Activated CD8-positive, alpha-beta memory T cell treated with anti-CD3 and anti-CD28 coated beads for 4 hours (primary cell): ENCODE measurements around the gene MRGPRF.

Source experiments
- DNase-seq, 2 donors: peaks; one replicate each; pipeline ENCODE4 v3.0.0-alpha.2; 2020; ENCODE audit warnings: low read depth in 2 of 2

MRGPRF gene

DNA sequence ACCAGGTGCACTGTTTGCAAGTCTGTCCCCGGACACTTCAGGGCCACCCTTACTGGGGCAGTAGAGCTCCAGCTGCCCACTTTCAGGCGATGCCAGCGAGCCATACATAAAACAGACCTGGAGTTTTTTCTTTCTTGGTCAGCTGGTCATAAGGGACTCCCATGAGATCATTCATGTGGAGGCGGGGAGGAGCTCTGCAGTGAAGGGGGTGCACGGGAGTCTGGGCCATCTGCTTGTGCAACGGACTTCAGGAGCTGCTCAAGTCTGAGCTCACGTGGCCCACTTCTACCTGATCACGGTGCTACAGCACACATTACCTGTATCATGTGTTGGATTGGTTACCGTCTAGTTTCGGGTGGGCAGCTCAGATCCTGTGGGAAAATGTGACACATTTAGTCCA lies 9.2 kb upstream of the MRGPRF start:
- DNase-seq = no peak

DNA sequence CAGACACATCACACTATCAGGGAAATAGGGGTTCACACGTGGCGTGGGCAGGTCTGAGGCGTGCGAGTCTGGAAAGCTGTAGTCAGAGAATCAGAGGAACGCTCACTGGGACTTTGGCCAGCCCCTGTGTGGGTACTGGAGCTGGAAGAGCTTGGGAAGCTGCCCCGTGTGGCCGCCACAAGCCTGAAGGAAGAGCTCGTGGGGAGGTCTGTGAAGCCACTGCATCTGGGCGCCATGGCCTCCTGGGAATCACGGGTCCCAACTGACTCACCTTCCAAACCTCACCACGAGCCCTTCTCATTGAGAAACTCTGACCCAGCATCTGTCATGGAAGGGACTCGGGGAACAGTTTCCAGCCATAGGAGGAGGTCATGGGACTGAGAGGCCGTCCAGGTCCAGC lies 5.9 kb upstream of the MRGPRF start:
- DNase-seq = no peak

DNA sequence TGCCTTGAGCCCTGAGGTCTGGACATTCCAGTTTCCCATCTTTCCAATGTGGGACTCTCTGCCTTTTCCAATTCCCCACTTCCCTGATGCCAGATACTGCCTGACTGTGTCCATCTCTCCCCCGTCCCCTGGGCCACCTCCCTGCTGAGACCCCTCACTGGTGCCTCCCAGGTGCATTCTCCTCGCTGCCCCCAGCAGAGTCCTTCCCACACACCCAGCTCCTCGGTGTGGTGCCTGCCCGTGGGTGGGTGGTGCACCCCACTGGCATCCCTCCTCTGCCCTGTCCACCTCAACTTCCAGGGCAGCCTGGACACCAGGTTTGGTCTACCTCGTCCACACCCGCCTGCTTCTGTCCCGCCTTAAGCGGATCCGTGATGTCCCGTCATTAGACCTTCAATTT lies 4.9 kb upstream of the MRGPRF start:
- no peak for DNase-seq

- no peak for DNase-seq
These were observed 2.0 kb upstream of the MRGPRF start for GRCh38 chr11:69014898-69015549.

DNA sequence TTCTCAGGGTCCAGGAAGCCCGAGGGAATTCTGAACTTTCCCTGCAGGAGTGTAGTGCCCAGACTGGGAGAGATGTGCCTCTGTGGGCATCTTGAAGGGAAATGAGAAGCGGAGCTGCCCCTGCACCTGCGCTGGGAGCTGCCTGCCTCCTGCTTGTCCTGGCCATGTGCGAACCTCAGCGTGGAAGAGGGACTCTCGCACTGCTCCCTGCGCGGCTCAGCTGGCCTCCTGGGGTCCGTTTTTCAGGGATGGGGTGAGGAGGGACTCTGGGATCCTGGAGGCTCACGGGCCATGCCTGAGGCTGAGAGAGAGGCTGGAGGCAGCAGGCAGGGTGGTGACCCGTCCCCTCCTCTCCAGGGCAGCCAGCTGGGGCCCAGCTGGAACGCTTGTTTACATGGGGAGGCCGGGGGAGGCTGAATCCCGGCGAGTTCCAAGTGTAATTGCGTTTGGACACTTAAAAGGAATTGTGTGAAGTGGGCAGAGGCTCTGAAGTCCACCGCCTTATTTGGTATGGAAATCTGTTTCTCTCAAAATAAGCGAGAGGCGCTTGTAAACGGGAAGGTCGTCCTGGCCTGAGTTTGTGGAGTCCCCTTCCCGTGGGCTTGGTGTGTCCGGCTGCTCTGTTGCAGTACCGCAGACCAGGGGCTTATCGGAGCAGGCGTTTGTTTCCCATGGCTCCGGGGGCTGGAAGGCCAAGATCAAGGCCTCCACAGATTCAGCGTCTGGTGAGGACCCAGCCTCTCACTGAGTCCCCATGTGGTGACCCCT lies 1.2 kb upstream of the MRGPRF start:
- no peak for DNase-seq

DNA sequence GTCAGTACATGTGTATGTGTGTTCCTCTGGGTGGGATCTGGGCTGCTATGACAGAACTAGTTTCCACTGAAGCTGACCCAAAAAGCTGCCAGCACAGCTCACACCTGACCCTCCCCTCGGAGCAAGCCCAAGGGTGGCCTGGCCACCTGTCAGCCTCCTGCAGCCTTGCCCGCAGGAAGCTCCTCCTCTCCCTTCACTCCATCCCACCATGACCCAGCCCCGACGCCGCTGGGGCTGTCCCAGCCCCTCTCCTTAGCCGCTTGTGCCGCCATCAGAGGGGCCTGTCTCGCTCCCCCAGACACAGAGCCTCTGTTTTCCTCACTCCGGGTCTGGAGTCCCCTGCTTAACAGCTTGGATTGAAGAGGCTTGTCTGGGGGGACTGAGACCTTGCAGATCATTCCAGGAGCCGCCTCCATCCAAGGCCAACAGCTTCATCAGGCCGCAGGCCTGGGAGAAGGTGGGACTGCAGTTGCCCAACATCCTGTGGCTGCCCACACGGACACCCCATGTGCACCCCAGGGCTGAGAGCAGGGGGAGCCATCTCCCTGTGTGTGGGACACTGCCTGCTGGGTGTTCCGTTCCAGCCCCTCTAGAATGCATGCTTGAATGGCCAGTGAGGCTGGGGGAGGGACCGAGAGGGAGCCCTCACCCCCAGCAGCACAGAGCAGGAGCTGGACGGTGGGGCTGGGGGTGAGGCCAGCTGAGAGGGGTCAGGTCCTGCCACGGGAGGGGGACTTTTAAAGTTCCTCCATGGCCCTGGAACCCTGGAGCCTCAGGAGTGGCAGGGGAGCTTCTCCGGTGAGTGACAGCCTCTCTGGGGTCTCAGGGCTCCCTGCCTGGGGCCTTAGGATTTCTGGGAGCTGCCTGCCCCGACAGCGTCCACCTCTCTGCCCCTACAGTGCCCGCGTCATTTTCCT lies 696 bp downstream of the MRGPRF start:
- no peak for DNase-seq

- no peak for DNase-seq
These were observed 1.4 kb downstream of the MRGPRF start for GRCh38 chr11:69011624-69012091.

DNA sequence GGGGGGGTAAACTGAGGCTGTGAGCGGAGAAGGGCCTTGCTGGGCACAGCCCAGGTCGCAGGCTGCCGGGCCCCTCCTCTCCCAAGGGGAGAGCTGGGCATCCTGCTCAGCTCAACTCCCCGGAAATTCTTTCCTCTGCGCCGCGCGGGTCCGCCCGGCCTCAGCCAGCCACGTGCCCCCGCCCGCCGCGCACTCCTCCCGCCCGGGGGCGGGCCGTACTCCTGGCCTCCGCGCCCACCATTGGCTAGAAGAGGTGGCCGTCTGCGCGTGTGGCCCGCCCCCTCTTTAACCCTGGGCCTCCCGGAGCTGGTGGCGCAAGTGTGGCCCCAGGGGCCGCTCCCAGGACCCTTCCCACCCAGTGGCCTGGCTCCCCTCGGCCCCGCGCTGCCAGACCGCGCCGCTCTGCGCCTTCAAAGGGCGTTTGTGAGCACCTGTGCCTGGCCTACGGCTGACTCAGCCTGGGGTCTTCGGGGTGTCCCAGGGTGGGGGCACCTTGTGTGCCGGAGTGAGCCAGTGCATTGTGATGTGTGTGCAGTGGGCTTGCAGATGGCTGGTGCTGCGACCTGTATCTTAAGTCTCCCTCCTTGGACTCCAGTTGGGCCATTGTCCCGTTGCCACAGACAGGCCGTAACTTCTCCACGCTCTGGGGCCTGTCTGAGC lies 2.0 kb downstream of the MRGPRF start:
- DNase-seq = no peak

DNA sequence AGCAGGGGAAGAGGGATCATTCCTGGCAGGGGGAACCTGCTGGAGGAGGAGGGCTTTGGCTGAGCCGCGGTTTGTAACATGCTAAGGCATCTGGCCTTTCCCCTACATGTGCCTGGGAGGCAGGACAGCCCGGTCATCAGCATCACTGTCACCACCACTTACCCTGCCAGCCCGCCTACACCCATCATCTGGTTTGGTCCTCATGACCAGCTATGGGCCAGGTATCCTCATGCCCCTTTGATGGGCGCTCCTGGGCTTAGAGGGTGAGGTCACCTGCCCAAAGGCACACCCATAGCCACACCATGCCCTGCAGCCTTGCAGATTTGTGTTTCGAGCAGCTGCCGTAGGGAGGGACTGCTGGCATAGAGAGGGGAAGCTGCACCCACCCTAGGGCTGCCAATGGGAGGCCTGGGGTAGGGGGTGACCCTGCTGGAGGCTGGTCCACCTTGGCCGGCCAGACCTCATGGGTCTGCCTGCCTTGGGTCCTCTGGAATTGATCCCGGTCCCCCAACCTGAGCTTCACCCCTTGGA lies 2.6 kb downstream of the MRGPRF start:
- DNase-seq = no peak

GRCh38 chr11:69009441-69010211 lies 3.4 kb downstream of the MRGPRF start:
- no peak for DNase-seq

GRCh38 chr11:69008737-69009440 lies 4.2 kb downstream of the MRGPRF start:
- DNase-seq = no peak

- DNase-seq = no peak
These were observed 5.1 kb downstream of the MRGPRF start for GRCh38 chr11:69007975-69008381.

- DNase-seq = no peak
These were observed 6.2 kb downstream of the MRGPRF start for GRCh38 chr11:69006816-69007215.

- DNase-seq = no peak
These were observed 7.2 kb downstream of the MRGPRF start for GRCh38 chr11:69005631-69006368.

DNA sequence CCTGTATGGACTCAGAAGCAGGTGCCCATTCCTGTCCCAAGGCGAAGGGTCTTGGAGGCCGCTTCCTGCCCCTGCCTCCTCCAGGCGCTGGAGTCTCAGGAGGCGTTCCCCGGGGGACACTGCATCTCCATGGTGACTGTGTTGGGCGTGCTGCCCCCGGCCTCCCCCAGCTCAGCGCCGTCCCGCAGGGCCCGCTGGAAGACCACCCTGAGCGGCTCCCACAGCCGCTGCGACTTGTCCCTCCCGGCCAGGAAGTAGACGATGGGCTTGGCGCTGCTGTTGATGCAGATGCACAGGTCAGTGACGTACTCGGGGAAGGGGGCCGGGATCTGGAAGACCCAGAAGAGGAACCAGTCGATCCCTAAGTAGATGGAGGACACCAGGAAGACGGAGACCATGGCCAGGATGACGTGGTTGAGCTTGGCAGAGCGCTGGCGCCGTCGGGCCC lies 7.8 kb downstream of the MRGPRF start:
- no peak for DNase-seq

DNA sequence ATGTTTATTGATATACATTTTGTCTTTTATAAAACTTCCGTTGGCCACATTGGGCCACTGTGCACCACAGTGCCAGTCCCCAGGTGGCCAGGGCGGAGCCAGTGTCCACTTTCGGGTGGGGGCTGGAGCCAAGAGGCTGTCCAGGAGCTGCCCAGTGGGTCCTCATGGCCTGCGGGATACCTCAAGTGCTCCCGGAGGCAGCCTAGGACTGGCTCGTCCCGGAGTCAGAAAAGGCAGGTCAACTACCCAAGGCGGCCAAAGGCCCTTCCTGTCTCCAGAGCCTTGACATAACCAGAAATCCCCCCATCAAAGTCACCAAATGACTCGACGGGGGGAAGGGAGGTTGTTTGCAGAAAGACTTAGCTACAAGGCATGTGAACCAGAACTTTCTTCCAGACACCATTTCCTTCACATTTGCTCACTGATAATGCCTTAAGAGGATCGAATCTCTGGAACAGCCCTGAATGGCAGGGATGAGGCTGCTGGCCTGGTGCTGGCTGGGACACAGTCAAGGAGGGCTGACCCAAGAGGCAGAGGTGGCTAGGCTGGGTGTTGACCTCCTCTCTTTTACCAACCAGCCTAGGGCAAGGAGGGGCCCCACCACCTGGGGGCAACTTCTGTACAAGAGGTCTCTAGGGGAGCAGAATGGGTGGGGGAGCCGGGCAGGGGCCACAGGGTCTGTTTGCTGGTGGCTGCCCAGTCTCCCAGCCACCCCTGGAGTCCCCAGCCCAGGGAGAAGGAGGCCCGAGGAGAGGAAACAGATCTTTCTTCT lies 8.4 kb downstream of the MRGPRF start:
- no peak for DNase-seq

DNA sequence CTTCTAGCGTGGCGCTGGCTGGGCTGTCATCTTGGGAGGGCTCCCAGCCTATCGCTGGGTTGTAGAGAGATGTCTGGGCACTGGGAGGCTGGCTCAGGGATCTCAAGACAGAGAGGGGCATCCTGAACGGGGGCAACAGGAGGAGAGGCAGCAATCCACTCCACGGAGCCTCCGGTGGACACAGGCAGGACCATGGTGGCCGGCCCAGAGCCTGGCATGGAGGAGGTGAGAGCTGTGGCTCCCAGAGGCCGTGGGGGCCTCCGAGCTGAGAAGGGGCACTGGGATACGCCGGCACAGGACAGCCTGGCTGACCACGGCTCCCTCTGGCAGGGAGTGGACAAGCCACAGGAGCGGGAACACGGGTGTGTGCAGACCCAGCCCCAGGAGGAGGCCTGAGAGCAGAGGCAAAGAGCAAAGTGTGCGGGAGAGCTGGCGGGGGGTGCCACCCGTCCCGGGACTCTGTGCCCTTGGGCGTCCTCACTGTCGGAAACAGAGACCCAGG lies 9.1 kb downstream of the MRGPRF start:
- DNase-seq = no peak

DNA sequence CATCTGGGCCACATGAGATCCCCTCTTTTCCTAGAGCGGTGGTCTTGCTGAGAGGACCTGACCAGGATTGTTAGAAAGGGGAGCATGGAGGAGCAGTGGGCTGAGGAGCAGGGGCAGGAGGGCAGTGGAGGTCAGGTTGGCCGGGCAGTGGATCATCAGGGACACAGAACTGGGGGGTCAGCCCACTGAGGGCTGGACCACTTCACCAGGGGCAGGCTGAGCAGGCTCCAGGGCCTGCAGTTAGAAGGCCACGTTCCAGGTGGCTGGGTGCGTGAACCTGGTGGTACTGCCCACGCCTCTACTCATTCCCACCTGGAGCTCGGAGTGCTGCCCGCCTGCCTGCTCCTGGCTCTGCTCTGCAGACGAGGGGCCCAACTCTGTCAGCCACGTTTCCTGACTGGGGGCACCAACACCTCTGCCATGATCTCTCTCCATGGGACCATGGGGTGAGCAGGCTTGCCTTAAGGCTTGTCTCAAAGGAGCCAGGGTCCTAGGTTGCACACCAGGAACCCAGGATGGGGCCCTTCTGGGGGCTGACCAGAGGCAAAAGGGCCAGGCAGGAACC lies 9.7 kb downstream of the MRGPRF start:
- no peak for DNase-seq
